ENCODE results near the gene ADCYAP1R1. TPM values are rescaled to one million over a fixed set of nuclear protein-coding genes. Genes with fewer than 3 reads are reported as not detected.

The ADCYAP1R1 gene
- polyA plus RNA-seq, 1 donor from 2014 or later = not detected

GRCh38 chr7:31099451-31100444, 47.6 kb downstream of the ADCYAP1R1 start:
- Mint-ChIP-seq H3K27me3 (peaks cover 3% of the 10 kb centered on the region), H3K36me3 (peaks cover 1% of the 10 kb centered on the region), H3K27ac (no peak overlapping the region), H3K4me3 (no peak overlapping the region), H3K4me1 (peaks cover 0 to 1% (median 0%) of the 10 kb centered on the region in 3 donors), H3K9me3 (no peaks in the 10 kb centered on the region)

GRCh38 chr7:31100445-31100844, 48.3 kb downstream of the ADCYAP1R1 start:
- Mint-ChIP-seq H3K27me3 (peaks cover 3% of the 10 kb centered on the region), H3K27ac (no peak overlapping the region), H3K36me3 (peaks cover 1% of the 10 kb centered on the region), H3K9me3 (no peaks in the 10 kb centered on the region), H3K4me3 (no peak overlapping the region), H3K4me1 (no peaks in the 10 kb centered on the region)

- H3K4me3 Mint-ChIP-seq = no peak overlapping the region
- H3K36me3 Mint-ChIP-seq = peaks cover 1% of the 10 kb centered on the region
- peaks cover under 1% of the 10 kb centered on the region for H3K27me3 Mint-ChIP-seq
- H3K9me3 Mint-ChIP-seq = no peaks in the 10 kb centered on the region
- no peak overlapping the region for H3K27ac Mint-ChIP-seq
- no peaks in the 10 kb centered on the region for H3K4me1 Mint-ChIP-seq
Measured at GRCh38 chr7:31100871-31101270, 48.8 kb downstream of the ADCYAP1R1 start.

- Mint-ChIP-seq H3K27ac (no peak overlapping the region), H3K4me3 (no peak overlapping the region), H3K9me3 (no peaks in the 10 kb centered on the region), H3K36me3 (peaks cover 1% of the 10 kb centered on the region), H3K4me1 (no peaks in the 10 kb centered on the region), H3K27me3 (no peaks in the 10 kb centered on the region)
Measured at GRCh38 chr7:31101544-31101943, 49.4 kb downstream of the ADCYAP1R1 start.

GRCh38 chr7:31102151-31102972, 50.3 kb downstream of the ADCYAP1R1 start:
- Mint-ChIP-seq H3K27ac (no peak overlapping the region), H3K36me3 (peaks cover 1% of the 10 kb centered on the region), H3K27me3 (no peaks in the 10 kb centered on the region), H3K9me3 (no peaks in the 10 kb centered on the region), H3K4me1 (no peaks in the 10 kb centered on the region), H3K4me3 (no peak overlapping the region)

GRCh38 chr7:31102973-31103850, 51.1 kb downstream of the ADCYAP1R1 start:
- H3K36me3 Mint-ChIP-seq = peaks cover 1% of the 10 kb centered on the region
- peaks cover 2% of the 10 kb centered on the region for H3K27me3 Mint-ChIP-seq
- no peaks in the 10 kb centered on the region for H3K4me1 Mint-ChIP-seq
- H3K9me3 Mint-ChIP-seq = no peaks in the 10 kb centered on the region
- peak overlapping the region in 1 of 3 donors; percentile 43 for H3K27ac Mint-ChIP-seq
- no peak overlapping the region for H3K4me3 Mint-ChIP-seq

GRCh38 chr7:31104361-31105255, 52.5 kb downstream of the ADCYAP1R1 start:
- peaks cover 1% of the 10 kb centered on the region for H3K36me3 Mint-ChIP-seq
- H3K27me3 Mint-ChIP-seq = peaks cover 4% of the 10 kb centered on the region
- no peaks in the 10 kb centered on the region for H3K4me1 Mint-ChIP-seq
- no peak overlapping the region for H3K27ac Mint-ChIP-seq
- no peaks in the 10 kb centered on the region for H3K9me3 Mint-ChIP-seq
- no peak overlapping the region for H3K4me3 Mint-ChIP-seq

GRCh38 chr7:31105256-31105950, 53.3 kb downstream of the ADCYAP1R1 start:
- Mint-ChIP-seq H3K27ac (peak overlapping the region in 1 of 3 donors; percentile 41), H3K36me3 (no peaks in the 10 kb centered on the region), H3K4me1 (no peaks in the 10 kb centered on the region), H3K9me3 (no peaks in the 10 kb centered on the region), H3K27me3 (peaks cover 4% of the 10 kb centered on the region), H3K4me3 (no peak overlapping the region)

GRCh38 chr7:31106303-31107105, 54.4 kb downstream of the ADCYAP1R1 start:
- no peaks in the 10 kb centered on the region for H3K4me1 Mint-ChIP-seq
- H3K27me3 Mint-ChIP-seq = peaks cover 7% of the 10 kb centered on the region
- no peak overlapping the region for H3K27ac Mint-ChIP-seq
- H3K4me3 Mint-ChIP-seq = no peak overlapping the region
- no peaks in the 10 kb centered on the region for H3K36me3 Mint-ChIP-seq
- H3K9me3 Mint-ChIP-seq = no peaks in the 10 kb centered on the region

GRCh38 chr7:31107106-31108090, 55.3 kb downstream of the ADCYAP1R1 start:
- no peaks in the 10 kb centered on the region for H3K4me1 Mint-ChIP-seq
- no peaks in the 10 kb centered on the region for H3K36me3 Mint-ChIP-seq
- H3K9me3 Mint-ChIP-seq = no peaks in the 10 kb centered on the region
- H3K27me3 Mint-ChIP-seq = peaks cover 9% of the 10 kb centered on the region
- H3K27ac Mint-ChIP-seq = no peak overlapping the region
- H3K4me3 Mint-ChIP-seq = no peak overlapping the region

- Mint-ChIP-seq H3K36me3 (no peaks in the 10 kb centered on the region), H3K9me3 (no peaks in the 10 kb centered on the region), H3K27ac (no peak overlapping the region), H3K4me3 (no peak overlapping the region), H3K27me3 (peaks cover 9% of the 10 kb centered on the region), H3K4me1 (no peaks in the 10 kb centered on the region)
Measured at GRCh38 chr7:31108097-31108657, 56.1 kb downstream of the ADCYAP1R1 start.
